NOMO-1 treated with DMSO at 0.1 percent for 48 hours (cell line): ENCODE data around the gene MXD1.

ENCODE experiments used
- DNase-seq: peaks from one replicate; lab custom pipeline; 2025; ENCODE audit not compliant: unreplicated experiment; lab: John Stamatoyannopoulos, UW

Gene MXD1

GRCh38 chr2:69933254-69933828 is 18.4 kb downstream of the MXD1 start:
- peak; percentile 32 for DNase-seq

- peak; percentile 53 for DNase-seq
Observed at GRCh38 chr2:69933839-69934613, 19.1 kb downstream of the MXD1 start.

- DNase-seq = no peak
Observed at GRCh38 chr2:69934614-69934908, 19.7 kb downstream of the MXD1 start.

GRCh38 chr2:69935011-69935410 is 20.1 kb downstream of the MXD1 start:
- no peak for DNase-seq

- no peak for DNase-seq
Observed at GRCh38 chr2:69936906-69937305, 22.0 kb downstream of the MXD1 start.

- DNase-seq = no peak
Observed at GRCh38 chr2:69937968-69938367, 23.1 kb downstream of the MXD1 start.

- no peak for DNase-seq
Observed at GRCh38 chr2:69939722-69940121, 24.8 kb downstream of the MXD1 start.

GRCh38 chr2:69940691-69941090 is 25.8 kb downstream of the MXD1 start:
- DNase-seq = no peak

GRCh38 chr2:69943000-69943842 is 28.3 kb downstream of the MXD1 start:
- DNase-seq = no peak

- no peak for DNase-seq
Observed at GRCh38 chr2:69943843-69944525, 29.1 kb downstream of the MXD1 start.

GRCh38 chr2:69944756-69945155 is 29.8 kb downstream of the MXD1 start:
- no peak for DNase-seq

- peak; percentile 87 for DNase-seq
Observed at GRCh38 chr2:69945441-69945840, 30.5 kb downstream of the MXD1 start.

GRCh38 chr2:69945941-69946340 is 31.0 kb downstream of the MXD1 start:
- no peak for DNase-seq

- peak; percentile 86 for DNase-seq
Observed at GRCh38 chr2:69946351-69947324, 31.7 kb downstream of the MXD1 start.

GRCh38 chr2:69947325-69947931 is 32.5 kb downstream of the MXD1 start:
- DNase-seq = no peak

- no peak for DNase-seq
Observed at GRCh38 chr2:69948032-69948962, 33.4 kb downstream of the MXD1 start.

- no peak for DNase-seq
Observed at GRCh38 chr2:69948963-69949645, 34.2 kb downstream of the MXD1 start.

GRCh38 chr2:69950241-69950640 is 35.3 kb downstream of the MXD1 start:
- DNase-seq = no peak
